Measurements from ENCODE around the gene ELAPOR1. TPM values are rescaled to one million over a fixed set of nuclear protein-coding genes. Genes with fewer than 3 reads are reported as not detected.

ELAPOR1 gene
- total RNA-seq, 1 donor from 2014 or later: 14.6 TPM

DNA sequence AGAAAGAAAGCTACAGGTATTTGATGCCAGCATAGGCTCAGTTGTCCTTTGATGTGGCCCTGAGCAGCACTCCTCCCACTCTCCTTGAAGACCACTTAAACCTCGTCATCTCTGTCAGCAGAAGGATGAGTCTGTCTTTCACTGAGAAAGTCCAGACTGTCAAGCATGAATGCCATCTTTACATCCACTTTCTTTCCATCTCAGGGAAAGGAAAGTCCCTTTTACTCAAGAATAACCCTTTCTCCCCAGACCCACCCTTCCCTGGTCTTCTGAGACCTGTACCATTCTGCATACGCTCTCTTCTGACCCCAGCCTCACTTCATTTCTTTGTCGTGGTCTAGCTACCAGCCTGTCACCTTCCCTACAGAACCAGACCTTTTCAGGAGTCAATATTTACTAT is 4.0 kb upstream of the ELAPOR1 start:
- no peaks in the 10 kb centered on the region for H3K36me3 Mint-ChIP-seq (ENCODE audit: insufficient read depth)
- no peak overlapping the region for H3K4me3 Mint-ChIP-seq (ENCODE audit: low read depth)
- peaks cover 50% of the 10 kb centered on the region for H3K27me3 Mint-ChIP-seq
- no peak overlapping the region for H3K27ac Mint-ChIP-seq
- DNase-seq (ENCODE audit: low spot score, unreplicated experiment): no peak
- no peaks in the 10 kb centered on the region for H3K9me3 Mint-ChIP-seq (ENCODE audit: low read depth)
- peaks cover 14% of the 10 kb centered on the region for H3K4me1 Mint-ChIP-seq (ENCODE audit: low read depth)
- TF ChIP-seq, protein P1, sequence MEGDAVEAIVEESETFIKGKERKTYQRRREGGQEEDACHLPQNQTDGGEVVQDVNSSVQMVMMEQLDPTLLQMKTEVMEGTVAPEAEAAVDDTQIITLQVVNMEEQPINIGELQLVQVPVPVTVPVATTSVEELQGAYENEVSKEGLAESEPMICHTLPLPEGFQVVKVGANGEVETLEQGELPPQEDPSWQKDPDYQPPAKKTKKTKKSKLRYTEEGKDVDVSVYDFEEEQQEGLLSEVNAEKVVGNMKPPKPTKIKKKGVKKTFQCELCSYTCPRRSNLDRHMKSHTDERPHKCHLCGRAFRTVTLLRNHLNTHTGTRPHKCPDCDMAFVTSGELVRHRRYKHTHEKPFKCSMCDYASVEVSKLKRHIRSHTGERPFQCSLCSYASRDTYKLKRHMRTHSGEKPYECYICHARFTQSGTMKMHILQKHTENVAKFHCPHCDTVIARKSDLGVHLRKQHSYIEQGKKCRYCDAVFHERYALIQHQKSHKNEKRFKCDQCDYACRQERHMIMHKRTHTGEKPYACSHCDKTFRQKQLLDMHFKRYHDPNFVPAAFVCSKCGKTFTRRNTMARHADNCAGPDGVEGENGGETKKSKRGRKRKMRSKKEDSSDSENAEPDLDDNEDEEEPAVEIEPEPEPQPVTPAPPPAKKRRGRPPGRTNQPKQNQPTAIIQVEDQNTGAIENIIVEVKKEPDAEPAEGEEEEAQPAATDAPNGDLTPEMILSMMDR (IDR thresholded peaks at IDR 0.05; ENCODE audit: unreplicated experiment): no peak

DNA sequence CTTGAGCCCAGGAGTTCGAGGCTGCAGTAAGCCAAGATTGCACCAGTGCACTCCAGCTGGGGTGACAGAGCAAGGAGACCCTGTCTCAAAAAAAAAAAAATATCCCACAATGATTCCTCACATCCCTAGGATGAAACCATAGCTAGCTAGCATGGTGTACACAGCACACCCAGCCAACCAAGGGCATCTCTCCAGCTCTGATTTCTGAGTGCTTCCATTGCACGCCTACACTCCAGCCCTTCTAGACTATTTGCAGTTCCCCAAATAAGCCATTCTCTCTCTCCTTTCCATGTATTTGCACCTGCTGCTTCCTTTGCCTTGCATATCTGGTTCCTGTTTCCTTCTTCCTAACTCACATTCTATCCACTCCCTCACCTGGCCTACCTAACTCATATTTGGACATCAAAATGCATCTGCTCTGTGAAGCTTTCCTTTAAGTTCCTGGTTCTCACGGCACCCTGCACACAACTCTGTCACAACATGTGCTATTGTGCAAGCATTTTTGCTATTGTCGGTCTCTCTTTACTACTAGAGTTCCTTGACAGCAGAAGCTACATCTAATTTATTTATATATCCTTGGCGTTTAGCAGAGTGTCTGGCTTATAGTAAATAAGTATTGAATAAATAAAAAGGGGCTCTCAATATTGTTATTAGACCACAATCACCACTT is 2.4 kb upstream of the ELAPOR1 start:
- no peak overlapping the region for H3K27ac Mint-ChIP-seq
- H3K9me3 Mint-ChIP-seq (ENCODE audit: low read depth): no peaks in the 10 kb centered on the region
- H3K4me3 Mint-ChIP-seq (ENCODE audit: low read depth): no peak overlapping the region
- peaks cover 20% of the 10 kb centered on the region for H3K4me1 Mint-ChIP-seq (ENCODE audit: low read depth)
- peaks cover 60% of the 10 kb centered on the region for H3K27me3 Mint-ChIP-seq
- TF ChIP-seq, protein P1 (IDR thresholded peaks at IDR 0.05; ENCODE audit: unreplicated experiment): no peak
- no peak for DNase-seq (ENCODE audit: low spot score, unreplicated experiment)
- no peaks in the 10 kb centered on the region for H3K36me3 Mint-ChIP-seq (ENCODE audit: insufficient read depth)

DNA sequence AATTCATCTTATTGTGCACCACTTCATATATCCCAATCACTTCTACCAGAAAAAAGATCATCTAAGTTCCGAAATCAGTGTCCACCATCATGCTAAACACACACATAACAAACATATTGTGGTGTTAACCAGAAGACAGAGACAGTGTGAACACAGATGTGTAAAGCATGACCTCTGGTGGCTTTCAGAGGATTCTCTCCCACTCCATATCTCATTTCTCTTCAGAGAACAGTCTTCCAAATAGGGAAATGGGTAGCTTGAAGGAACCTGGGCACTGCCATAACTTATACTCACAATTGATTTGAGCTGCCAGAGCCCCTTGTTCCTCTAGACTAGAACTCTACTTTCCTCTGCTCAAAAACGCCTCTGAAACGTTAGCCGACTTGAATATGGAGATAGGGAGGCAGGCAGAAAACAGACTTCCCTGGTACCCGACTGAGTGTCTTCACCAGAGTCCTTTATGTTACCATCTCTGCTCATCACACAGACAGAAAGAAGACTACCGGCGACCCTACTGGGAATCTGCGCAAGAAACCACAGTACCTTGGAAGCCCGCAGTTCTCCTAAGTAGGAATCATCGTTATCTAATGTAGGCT is 1.8 kb upstream of the ELAPOR1 start:
- no peaks in the 10 kb centered on the region for H3K36me3 Mint-ChIP-seq (ENCODE audit: insufficient read depth)

DNA sequence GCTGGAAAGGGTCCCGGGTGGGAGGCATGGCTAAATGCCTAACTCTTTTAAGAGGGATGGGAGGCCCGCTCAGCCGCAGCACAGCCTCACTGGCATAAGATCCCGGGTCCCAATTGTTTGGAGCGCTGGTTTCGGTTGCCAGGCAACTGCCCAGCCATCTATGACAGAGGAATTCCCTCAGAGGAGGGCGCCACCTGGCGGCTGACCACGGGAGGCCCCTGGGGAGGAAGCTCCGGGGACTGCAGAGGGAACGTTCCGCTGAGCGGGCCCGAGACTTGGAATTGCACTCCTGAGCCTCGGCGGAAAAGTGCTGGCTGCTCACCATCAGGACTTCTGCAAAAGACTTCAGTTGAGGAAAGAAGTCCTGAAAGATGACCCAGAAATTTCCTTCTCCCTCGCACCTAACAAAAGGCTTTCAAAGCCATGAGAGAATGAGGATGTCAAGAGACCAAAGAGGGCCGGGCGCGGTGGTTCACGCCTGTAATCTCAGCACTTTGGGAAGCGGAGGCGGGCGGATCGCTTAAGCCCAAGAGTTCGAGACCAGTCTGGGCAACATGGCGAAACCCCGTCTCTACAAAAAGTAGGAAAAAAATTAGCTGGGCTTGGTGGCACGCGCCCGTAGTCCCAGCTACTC is 1.1 kb upstream of the ELAPOR1 start:
- Mint-ChIP-seq H3K36me3 (ENCODE audit: insufficient read depth) (no peaks in the 10 kb centered on the region), H3K27me3 (peaks cover 56% of the 10 kb centered on the region)

More for the DNA sequence above, 1.8 kb upstream of the ELAPOR1 start:
- no peak for DNase-seq (ENCODE audit: low spot score, unreplicated experiment)
- no peak overlapping the region for H3K27ac Mint-ChIP-seq
- H3K4me1 Mint-ChIP-seq (ENCODE audit: low read depth): peaks cover 20% of the 10 kb centered on the region
- no peaks in the 10 kb centered on the region for H3K9me3 Mint-ChIP-seq (ENCODE audit: low read depth)
- TF ChIP-seq, protein P1 (IDR thresholded peaks at IDR 0.05; ENCODE audit: unreplicated experiment): no peak
- no peak overlapping the region for H3K4me3 Mint-ChIP-seq (ENCODE audit: low read depth)
- H3K27me3 Mint-ChIP-seq: peaks cover 58% of the 10 kb centered on the region

DNA sequence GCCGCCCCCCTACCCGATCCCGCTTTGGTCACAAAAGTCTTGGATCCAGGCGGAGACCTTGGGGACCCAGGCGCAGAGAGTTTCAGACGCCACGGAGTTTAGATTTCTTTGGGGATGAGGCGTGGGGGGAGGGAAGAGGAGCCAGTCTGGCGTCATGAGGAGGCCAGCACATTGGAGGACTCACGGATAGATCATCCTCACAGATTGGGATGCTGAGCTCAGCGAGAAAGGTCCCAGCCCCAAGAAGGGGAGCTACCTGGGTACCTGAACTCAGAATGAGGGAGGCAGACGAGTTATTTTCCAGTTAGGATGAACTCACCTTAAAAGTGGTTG is 393 bp downstream of the ELAPOR1 start:
- H3K4me3 Mint-ChIP-seq (ENCODE audit: low read depth): peak overlapping the region; percentile 69
- TF ChIP-seq, protein P1 (IDR thresholded peaks at IDR 0.05; ENCODE audit: unreplicated experiment): no peak
- DNase-seq (ENCODE audit: low spot score, unreplicated experiment): no peak
- peaks cover 56% of the 10 kb centered on the region for H3K27me3 Mint-ChIP-seq
- H3K9me3 Mint-ChIP-seq (ENCODE audit: low read depth): no peaks in the 10 kb centered on the region
- H3K4me1 Mint-ChIP-seq (ENCODE audit: low read depth): peaks cover 20% of the 10 kb centered on the region
- H3K27ac Mint-ChIP-seq: no peak overlapping the region
- no peaks in the 10 kb centered on the region for H3K36me3 Mint-ChIP-seq (ENCODE audit: insufficient read depth)

More for the DNA sequence above, 1.1 kb upstream of the ELAPOR1 start:
- H3K9me3 Mint-ChIP-seq (ENCODE audit: low read depth): no peaks in the 10 kb centered on the region
- TF ChIP-seq, protein P1 (IDR thresholded peaks at IDR 0.05; ENCODE audit: unreplicated experiment): no peak
- H3K4me1 Mint-ChIP-seq (ENCODE audit: low read depth): peaks cover 20% of the 10 kb centered on the region
- DNase-seq (ENCODE audit: low spot score, unreplicated experiment): peak; percentile 97
- peak overlapping the region; percentile 35 for H3K27ac Mint-ChIP-seq
- peak overlapping the region; percentile 61 for H3K4me3 Mint-ChIP-seq (ENCODE audit: low read depth)

All from progenitor cell of endocrine pancreas (in vitro differentiated cells).